IMR-90 (cell line): ENCODE results near the gene ARHGAP15. TPM values are rescaled to one million over a fixed set of nuclear protein-coding genes. Genes with fewer than 3 reads are reported as not detected.

Source experiments
- ATAC-seq: fragments of 200-7000 bp; cut with Tn5 transposase; 2 replicates; pipeline ENCODE4 v1.9.1; 2020; ENCODE audit warnings: low read depth, mild to moderate bottlenecking, moderate library complexity
- BruUV-seq: library from RNA; stranded (reverse); fragments of 400-500 nt; replicated peaks from 2 replicates; lab custom pipeline; 2021; lab: Mats Ljungman, UMichigan
- CTCF ChIA-PET: fragments of 300-600 bp; formaldehyde crosslinking; extraction: SDS; loops from one replicate; lab custom pipeline; 2021; ENCODE audit warnings: antibody characterized with exemption; lab: Yijun Ruan, JAX
- POLR2A ChIA-PET: fragments of 300-600 bp; sonication (Branson Sonifier 250); formaldehyde crosslinking; loops from one replicate; lab custom pipeline; 2022; ENCODE audit warnings: antibody characterized with exemption; ENCODE audit not compliant: unreplicated experiment; lab: Charles Lee
- DNase-seq: peaks from one replicate; pipeline ENCODE4 v3.0.0; 2013
- H2AFZ ChIP-seq: replicated peaks from 2 replicates; pipeline ENCODE3; 2013; ENCODE audit warnings: low read length, mild to moderate bottlenecking; ENCODE audit not compliant: poor library complexity
- H2AK5ac ChIP-seq: 2 replicates; pipeline ENCODE4 v1.6.1; 2013; ENCODE audit warnings: low read depth, low read length, inconsistent platforms
- H2AK9ac ChIP-seq: replicated peaks from 2 replicates; pipeline ENCODE3; 2013; ENCODE audit warnings: mild to moderate bottlenecking, low read depth, low read length, moderate library complexity; ENCODE audit not compliant: poor library complexity
- H2BK120ac ChIP-seq: 2 replicates; pipeline ENCODE4 v1.6.1; 2013; ENCODE audit warnings: low read depth, low read length, inconsistent platforms
- H2BK15ac ChIP-seq: 3 replicates; pipeline ENCODE4 v1.6.1; 2013; ENCODE audit warnings: low read depth, low read length, inconsistent platforms
- H2BK20ac ChIP-seq: 2 replicates; pipeline ENCODE4 v1.6.1; 2013; ENCODE audit warnings: low read depth, mild to moderate bottlenecking, inconsistent platforms, low read length, moderate library complexity
- H2BK5ac ChIP-seq: 2 replicates; pipeline ENCODE4 v1.6.1; 2013; ENCODE audit warnings: mild to moderate bottlenecking, low read depth, low read length, inconsistent platforms; ENCODE audit not compliant: poor library complexity, severe bottlenecking
- H3K14ac ChIP-seq: replicated peaks from 2 replicates; pipeline ENCODE4 v1.6.1; 2013; ENCODE audit warnings: low read depth, low read length, inconsistent platforms
- H3K18ac ChIP-seq: 2 replicates; pipeline ENCODE4 v1.6.1; 2013; ENCODE audit warnings: low read depth, low read length, control low read depth
- H3K23ac ChIP-seq: 2 replicates; pipeline ENCODE4 v1.6.1; 2013; ENCODE audit warnings: low read depth, low read length, inconsistent platforms
- H3K27ac ChIP-seq: 2 replicates; pipeline ENCODE4 v1.5.1; 2013; ENCODE audit warnings: mild to moderate bottlenecking, control low read depth, low read length; ENCODE audit not compliant: insufficient read depth
- H3K27me3 ChIP-seq: 2 replicates; pipeline ENCODE4 v1.6.1; 2013; ENCODE audit warnings: low read length; ENCODE audit not compliant: control insufficient read depth, insufficient read depth
- H3K36me3 ChIP-seq: 2 replicates; pipeline ENCODE4 v1.6.1; 2013; ENCODE audit warnings: low read length, mixed read lengths; ENCODE audit not compliant: control insufficient read depth, insufficient read depth
- H3K4ac ChIP-seq: 2 replicates; pipeline ENCODE4 v1.6.1; 2013; ENCODE audit warnings: low read depth, low read length, inconsistent platforms
- H3K4me1 ChIP-seq: 2 replicates; pipeline ENCODE4 v1.6.1; 2013; ENCODE audit warnings: low read length, mixed read lengths; ENCODE audit not compliant: control insufficient read depth, insufficient read depth
- H3K4me2 ChIP-seq: 2 replicates; pipeline ENCODE4 v1.6.1; 2013; ENCODE audit warnings: low read depth, mild to moderate bottlenecking, control low read depth, low read length, moderate library complexity
- H3K4me3 ChIP-seq: 2 replicates; pipeline ENCODE4 v1.5.1; 2013; ENCODE audit warnings: low read depth, mild to moderate bottlenecking, control low read depth, low read length, moderate library complexity; ENCODE audit not compliant: insufficient read depth
- H3K56ac ChIP-seq: 2 replicates; pipeline ENCODE4 v1.6.1; 2013; ENCODE audit warnings: low read length, inconsistent platforms; ENCODE audit not compliant: insufficient read depth; ENCODE audit errors: extremely low read depth
- H3K79me1 ChIP-seq, 2 experiments: 2 replicates each; pipeline ENCODE4 v1.6.1; 2013; ENCODE audit warnings: low read length in 2 of 2, inconsistent platforms in 1 of 2, low read depth in 1 of 2
- H3K9ac ChIP-seq: 2 replicates; pipeline ENCODE4 v1.6.1; 2013; ENCODE audit warnings: low read depth, low read length, control low read depth
- H3K9me1 ChIP-seq: 2 replicates; pipeline ENCODE4 v1.6.1; 2013; ENCODE audit warnings: low read length, inconsistent platforms; ENCODE audit not compliant: insufficient read depth
- H3K9me3 ChIP-seq: 2 replicates; pipeline ENCODE4 v1.6.1; 2013; ENCODE audit warnings: low read length; ENCODE audit not compliant: control insufficient read depth, insufficient read depth
- H4K20me1 ChIP-seq: 2 replicates; pipeline ENCODE4 v1.6.1; 2013; ENCODE audit warnings: low read length, inconsistent platforms; ENCODE audit not compliant: insufficient read depth
- H4K5ac ChIP-seq: 2 replicates; pipeline ENCODE4 v1.6.1; 2013; ENCODE audit warnings: mild to moderate bottlenecking, low read depth, low read length, control low read depth
- H4K8ac ChIP-seq, 2 experiments: 2 replicates each; pipeline ENCODE4 v1.6.1; 2013; ENCODE audit warnings: low read depth in 2 of 2, low read length in 2 of 2, control low read depth in 1 of 2, inconsistent platforms in 1 of 2
- H4K91ac ChIP-seq: 2 replicates; pipeline ENCODE4 v1.6.1; 2013; ENCODE audit warnings: low read depth, low read length, inconsistent platforms; ENCODE audit not compliant: insufficient read depth
- BHLHE40 ChIP-seq: fragments of 150-350 bp; IDR thresholded peaks from 2 replicates; pipeline ENCODE4 v1.6.1; 2016; ENCODE audit warnings: mild to moderate bottlenecking, low read depth, low read length
- CEBPB ChIP-seq: IDR thresholded peaks from 2 replicates; pipeline ENCODE4 v1.6.1; 2012; ENCODE audit warnings: low read depth, low read length, improper control_type of control experiment
- CHD1 ChIP-seq: IDR thresholded peaks from 2 replicates; pipeline ENCODE4 v1.6.1; 2012; ENCODE audit warnings: low read depth, low read length, improper control_type of control experiment
- ELK1 ChIP-seq: fragments of 150-350 bp; IDR thresholded peaks from 2 replicates; pipeline ENCODE4 v1.6.1; 2016; ENCODE audit warnings: low read depth, mild to moderate bottlenecking, low read length, moderate library complexity, borderline replicate concordance
- MAZ ChIP-seq: IDR thresholded peaks from 2 replicates; pipeline ENCODE4 v1.6.1; 2012; ENCODE audit warnings: low read depth, mild to moderate bottlenecking, low read length, improper control_type of control experiment, moderate library complexity, borderline replicate concordance
- MXI1 ChIP-seq: IDR thresholded peaks from 2 replicates; pipeline ENCODE4 v1.6.1; 2012; ENCODE audit warnings: low read depth, mild to moderate bottlenecking, low read length, moderate library complexity, borderline replicate concordance
- POLR2A ChIP-seq: IDR thresholded peaks from 2 replicates; pipeline ENCODE4 v1.6.1; 2012; ENCODE audit warnings: mild to moderate bottlenecking, low read depth, low read length
- USF2 ChIP-seq: fragments of 150-350 bp; IDR thresholded peaks from 2 replicates; pipeline ENCODE4 v1.6.1; 2017; ENCODE audit warnings: mild to moderate bottlenecking, antibody characterized with exemption, low read length, low read depth
- WGBS, 2 experiments: methylation state at CpG; one replicate each; pipeline versions ENCODE4 v1.1.5 to v1.1.7; 2013; ENCODE audit warnings: missing lambda C conversion rate in 2 of 2; ENCODE audit not compliant: insufficient read length in 1 of 2; ENCODE audit errors: extremely low coverage in 2 of 2; 5-methylcytosine and 5-hydroxymethylcytosine counted together
- dilution Hi-C: fragments of 300-500 bp; cut with HindIII; formaldehyde crosslinking; loops from one replicate; pipeline ENCODE4 v1.14.3; 2018; ENCODE audit warnings: low sequenced_read_pairs; ENCODE audit not compliant: unreplicated experiment
- in situ Hi-C: fragments of 300-500 bp; cut with MboI; formaldehyde crosslinking; loops from 3 replicates; pipeline ENCODE4 v1.14.3; 2019; ENCODE audit warnings: low sequenced_read_pairs, inconsistent platforms, mixed read lengths
- intact Hi-C: fragments of 100-400 bp; cut with micrococcal nuclease; formaldehyde crosslinking; loops from 2 replicates; pipeline ENCODE4 v1.10.0; 2022
- polyA plus RNA-seq, 3 experiments: library from polyadenylated mRNA; depleted of rRNA; stranded (reverse); fragments of >200 nt; gene quantifications; 2 replicates each; pipeline ENCODE4 v1.2.3, GENCODE V29; 2012; ENCODE audit warnings: low replicate concordance in 1 of 3
- total RNA-seq: library from RNA; depleted of rRNA; stranded (reverse); fragments of >200 nt; gene quantifications from 2 replicates; pipeline ENCODE4 v1.2.3, GENCODE V29; 2012

ARHGAP15 gene
- total and polyA plus RNA-seq, 2 of the 4 experiments (the other 2 are of a cell fraction), result not detected

- no peak overlapping the region for H2BK120ac ChIP-seq
- no peak overlapping the region for H2BK5ac ChIP-seq
- no CpG with 5 or more reads among the region's 3 CpGs for WGBS, 2 experiments
- ChIA-PET POLR2A (no interaction called here), CTCF (interaction anchor here (0.7 kb wide), 1 partner anchor 17 kb away, joined by 5 read pairs; no protein-coding TSS in a partner anchor)
- H3K4me2 ChIP-seq, result no peak overlapping the region
- no peak overlapping the region for H2AFZ ChIP-seq
- no peaks in the 10 kb centered on the region for H3K27me3 ChIP-seq
- no peaks in the 10 kb centered on the region for H3K9me1 ChIP-seq
- in situ Hi-C loops, result no loop called here
- H3K4me3 ChIP-seq, result no peak overlapping the region
- no peak overlapping the region for H3K9ac ChIP-seq
- H2BK20ac ChIP-seq, result no peak overlapping the region
- H2AK5ac ChIP-seq, result no peak overlapping the region
- H4K20me1 ChIP-seq, result no peaks in the 10 kb centered on the region
- no TSS peak for BruUV-seq
- no peaks in the 10 kb centered on the region for H3K4me1 ChIP-seq
- no peak overlapping the region for H2AK9ac ChIP-seq
- ATAC-seq (no peak), DNase-seq (no peak)
- intact Hi-C loops, result no loop called here
- dilution Hi-C loops, result no loop called here
- peaks cover 4% of the 10 kb centered on the region; the same call in 1 of the 2 replicates for H3K9me3 ChIP-seq
- no peaks in the 10 kb centered on the region for H3K79me1 ChIP-seq
- no peak overlapping the region for H3K27ac ChIP-seq
- no peak for TF ChIP-seq BHLHE40
- TF ChIP-seq CHD1, result no peak
- no peak for TF ChIP-seq USF2
- no peak for TF ChIP-seq POLR2A
- TF ChIP-seq CEBPB, result no peak
- TF ChIP-seq ELK1, result no peak
- TF ChIP-seq MXI1, result no peak
- no peak for TF ChIP-seq MAZ
- H3K4ac ChIP-seq, result no peak overlapping the region
- no peaks in the 10 kb centered on the region for H3K36me3 ChIP-seq
- no peak overlapping the region for H4K5ac ChIP-seq
- H4K8ac ChIP-seq, result no peak overlapping the region
- H3K56ac ChIP-seq, result no peak overlapping the region
- no peak overlapping the region for H3K18ac ChIP-seq
- H3K23ac ChIP-seq, result no peak overlapping the region
- no peak overlapping the region for H3K14ac ChIP-seq
- no peak overlapping the region for H2BK15ac ChIP-seq
- H4K91ac ChIP-seq, result no peak overlapping the region
Measured at GRCh38 chr2:143455317-143455716, 326.1 kb downstream of the ARHGAP15 start.
